ENCODE data around the gene GRAMD4. TPM values are rescaled to one million over a fixed set of nuclear protein-coding genes. Genes with fewer than 3 reads are reported as not detected.

Gene GRAMD4
- total RNA-seq, 1 experiment from 2014 or later, result 18.4 TPM

DNA sequence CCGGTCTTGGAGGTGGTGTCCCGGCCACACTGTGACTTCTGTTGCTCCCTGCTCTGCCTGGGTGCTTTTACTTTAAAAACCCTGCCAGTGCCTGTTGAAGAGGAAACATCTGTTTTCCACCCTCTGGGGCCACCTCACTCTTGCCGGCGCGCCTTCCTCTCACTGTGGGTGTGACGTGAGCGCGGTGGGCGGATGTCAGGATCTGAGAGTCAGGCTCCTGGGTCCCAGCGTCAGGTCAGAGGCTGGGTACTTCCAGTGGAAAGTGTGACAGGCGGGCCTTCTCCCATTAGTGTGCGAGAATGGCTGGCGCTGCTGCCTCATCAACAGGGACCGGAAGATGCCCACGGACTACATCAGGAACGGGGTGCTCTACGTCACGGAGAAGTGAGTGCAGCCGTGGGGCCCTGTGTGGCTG is 54.2 kb downstream of the GRAMD4 start:
- Histone ChIP-seq H3K4me3 (ENCODE audit: low read depth, low read length, poor library complexity, severe bottlenecking) (no peak overlapping the region), H3K27me3 (replicated peaks; ENCODE audit: insufficient read depth, low read depth, low read length, poor library complexity) (no peaks in the 10 kb centered on the region), H3K27ac (ENCODE audit: low read depth, low read length, poor library complexity, severe bottlenecking) (no peak overlapping the region), H3K4me1 (ENCODE audit: insufficient read depth, low read length, poor library complexity, severe bottlenecking) (peaks cover 8% of the 10 kb centered on the region), H3K9me3 (ENCODE audit: low read depth, low read length, poor library complexity, severe bottlenecking) (no peaks in the 10 kb centered on the region), H3K36me3 (ENCODE audit: insufficient read depth, low read length, poor library complexity, severe bottlenecking) (no peaks in the 10 kb centered on the region)
- POLR2A ChIA-PET (ENCODE audit: low non-redundant PET), result no interaction called here
- DNase-seq (ENCODE audit: low spot score), result no peak
- intact Hi-C loops (cut with micrococcal nuclease; ENCODE audit: unreplicated experiment), result loop anchor here (10.0 kb wide), 1 partner anchor 110 kb away; no protein-coding TSS in a partner anchor
- no TSS peak for BruUV-seq (replicated peaks)
- CTCF ChIA-PET, result no interaction called here
- TF ChIP-seq, protein P1, sequence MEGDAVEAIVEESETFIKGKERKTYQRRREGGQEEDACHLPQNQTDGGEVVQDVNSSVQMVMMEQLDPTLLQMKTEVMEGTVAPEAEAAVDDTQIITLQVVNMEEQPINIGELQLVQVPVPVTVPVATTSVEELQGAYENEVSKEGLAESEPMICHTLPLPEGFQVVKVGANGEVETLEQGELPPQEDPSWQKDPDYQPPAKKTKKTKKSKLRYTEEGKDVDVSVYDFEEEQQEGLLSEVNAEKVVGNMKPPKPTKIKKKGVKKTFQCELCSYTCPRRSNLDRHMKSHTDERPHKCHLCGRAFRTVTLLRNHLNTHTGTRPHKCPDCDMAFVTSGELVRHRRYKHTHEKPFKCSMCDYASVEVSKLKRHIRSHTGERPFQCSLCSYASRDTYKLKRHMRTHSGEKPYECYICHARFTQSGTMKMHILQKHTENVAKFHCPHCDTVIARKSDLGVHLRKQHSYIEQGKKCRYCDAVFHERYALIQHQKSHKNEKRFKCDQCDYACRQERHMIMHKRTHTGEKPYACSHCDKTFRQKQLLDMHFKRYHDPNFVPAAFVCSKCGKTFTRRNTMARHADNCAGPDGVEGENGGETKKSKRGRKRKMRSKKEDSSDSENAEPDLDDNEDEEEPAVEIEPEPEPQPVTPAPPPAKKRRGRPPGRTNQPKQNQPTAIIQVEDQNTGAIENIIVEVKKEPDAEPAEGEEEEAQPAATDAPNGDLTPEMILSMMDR (conservative IDR thresholded peaks at IDR 0.05; ENCODE audit: low read depth, low read length), result no peak
- TF ChIP-seq EZH2 (IDR thresholded peaks at IDR 0.05; ENCODE audit: borderline replicate concordance, low read depth, low read length, poor library complexity, severe bottlenecking), result no peak

DNA sequence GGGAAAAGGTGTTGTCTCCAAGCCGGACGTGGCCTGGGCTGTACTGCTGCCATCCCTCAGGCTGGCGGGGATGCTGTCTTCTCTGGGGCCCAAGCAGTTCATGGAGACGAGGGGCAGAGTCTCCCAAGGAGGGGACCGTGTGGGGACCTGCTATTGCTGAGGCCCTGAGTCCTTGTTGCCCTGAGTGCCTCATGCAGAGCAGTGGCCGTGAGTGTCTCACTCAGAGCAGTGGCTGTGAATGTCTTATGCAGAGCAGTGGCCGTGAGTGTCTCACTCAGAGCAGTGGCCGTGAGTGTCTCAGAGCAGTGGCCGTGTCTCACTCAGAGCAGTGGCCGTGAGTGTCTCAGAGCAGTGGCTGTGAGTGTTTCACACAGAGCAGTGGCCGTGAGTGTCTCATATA is 54.7 kb downstream of the GRAMD4 start:
- DNase-seq (ENCODE audit: low spot score), result no peak
- Histone ChIP-seq H3K4me3 (ENCODE audit: low read depth, low read length, poor library complexity, severe bottlenecking) (no peak overlapping the region), H3K9me3 (ENCODE audit: low read depth, low read length, poor library complexity, severe bottlenecking) (no peaks in the 10 kb centered on the region), H3K27ac (ENCODE audit: low read depth, low read length, poor library complexity, severe bottlenecking) (no peak overlapping the region), H3K36me3 (ENCODE audit: insufficient read depth, low read length, poor library complexity, severe bottlenecking) (no peaks in the 10 kb centered on the region), H3K27me3 (replicated peaks; ENCODE audit: insufficient read depth, low read depth, low read length, poor library complexity) (no peaks in the 10 kb centered on the region), H3K4me1 (ENCODE audit: insufficient read depth, low read length, poor library complexity, severe bottlenecking) (peaks cover 13% of the 10 kb centered on the region)
- no TSS peak for BruUV-seq (replicated peaks)
- CTCF ChIA-PET, result no interaction called here
- TF ChIP-seq EZH2 (IDR thresholded peaks at IDR 0.05; ENCODE audit: borderline replicate concordance, low read depth, low read length, poor library complexity, severe bottlenecking), result no peak
- TF ChIP-seq, protein P1 (conservative IDR thresholded peaks at IDR 0.05; ENCODE audit: low read depth, low read length), result no peak
- POLR2A ChIA-PET (ENCODE audit: low non-redundant PET), result no interaction called here
- intact Hi-C loops (cut with micrococcal nuclease; ENCODE audit: unreplicated experiment), result loop anchor here (10.0 kb wide), 1 partner anchor 110 kb away; no protein-coding TSS in a partner anchor

DNA sequence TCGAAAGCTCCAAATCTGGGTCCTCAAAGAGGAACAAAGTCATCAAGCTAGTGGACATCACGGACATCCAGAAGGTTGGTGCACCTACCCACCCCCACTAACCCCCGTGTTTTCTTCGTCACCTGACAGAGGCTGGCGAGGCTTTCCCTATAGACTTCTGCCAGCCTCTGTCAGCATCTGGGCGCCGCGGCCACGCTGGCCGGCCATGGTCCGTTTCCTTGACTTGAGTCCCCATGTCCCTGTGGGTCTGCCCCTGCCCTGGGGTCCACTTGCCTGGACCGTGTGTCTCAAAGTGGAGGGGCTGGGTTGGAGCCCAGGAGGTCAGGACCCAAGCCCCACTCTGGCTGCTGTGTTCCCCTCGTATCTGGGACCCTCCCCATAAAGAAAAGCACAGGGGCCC is 55.3 kb downstream of the GRAMD4 start:
- CTCF ChIA-PET, result no interaction called here

More for the DNA sequence above, 55.3 kb downstream of the GRAMD4 start:
- H3K4me3 ChIP-seq (ENCODE audit: low read depth, low read length, poor library complexity, severe bottlenecking), result no peak overlapping the region
- H3K4me1 ChIP-seq (ENCODE audit: insufficient read depth, low read length, poor library complexity, severe bottlenecking), result peaks cover 15% of the 10 kb centered on the region
- intact Hi-C loops (cut with micrococcal nuclease; ENCODE audit: unreplicated experiment), result loop anchor here (10.0 kb wide), 1 partner anchor 111 kb away; no protein-coding TSS in a partner anchor
- BruUV-seq (replicated peaks), result no TSS peak
- H3K36me3 ChIP-seq (ENCODE audit: insufficient read depth, low read length, poor library complexity, severe bottlenecking), result no peaks in the 10 kb centered on the region
- no peak for DNase-seq (ENCODE audit: low spot score)
- POLR2A ChIA-PET (ENCODE audit: low non-redundant PET), result no interaction called here
- TF ChIP-seq, protein P1 (conservative IDR thresholded peaks at IDR 0.05; ENCODE audit: low read depth, low read length), result no peak
- TF ChIP-seq EZH2 (IDR thresholded peaks at IDR 0.05; ENCODE audit: borderline replicate concordance, low read depth, low read length, poor library complexity, severe bottlenecking), result no peak
- H3K27me3 ChIP-seq (replicated peaks; ENCODE audit: insufficient read depth, low read depth, low read length, poor library complexity), result no peaks in the 10 kb centered on the region
- H3K27ac ChIP-seq (ENCODE audit: low read depth, low read length, poor library complexity, severe bottlenecking), result no peak overlapping the region
- H3K9me3 ChIP-seq (ENCODE audit: low read depth, low read length, poor library complexity, severe bottlenecking), result no peaks in the 10 kb centered on the region
